A549 (cell line): ENCODE results near the gene CD22.

Experiments used
- BHLHE40 ChIP-seq: IDR thresholded peaks from 2 replicates; pipeline ENCODE4 v1.6.1; 2012; ENCODE audit warnings: low read depth, low read length, inconsistent platforms
- CTCF ChIP-seq: fragments of >200 bp; sonication (Bioruptor Twin); formaldehyde crosslinking; IDR thresholded peaks from 3 replicates; pipeline ENCODE4 v1.5.1; 2016
- JUN ChIP-seq, 2 experiments: fragments of >200 bp; sonication (Bioruptor Twin); formaldehyde crosslinking; IDR thresholded peaks; 2 replicates in 1 of 2; 3 replicates in 1 of 2; pipeline ENCODE4 v1.6.1; 2016 to 2017
- POLR2A ChIP-seq: IDR thresholded peaks from 2 replicates; pipeline ENCODE4 v1.6.1; 2012; ENCODE audit warnings: mild to moderate bottlenecking, low read length
- RAD21 ChIP-seq, 2 experiments: fragments of >200 bp in 1 of 2; sonication (Bioruptor Twin) in 1 of 2; formaldehyde crosslinking in 1 of 2; IDR thresholded peaks in 1 of 2; conservative IDR thresholded peaks in 1 of 2; 2 replicates in 1 of 2; 3 replicates in 1 of 2; pipeline ENCODE4 v1.6.1; 2012 to 2018; ENCODE audit warnings: inconsistent platforms in 1 of 2
- ZC3H11A ChIP-seq: fragments of 450-650 bp; IDR thresholded peaks from 2 replicates; pipeline ENCODE4 v1.6.1; 2014; ENCODE audit warnings: antibody characterized with exemption, mild to moderate bottlenecking

- TF ChIP-seq CTCF (no peak), POLR2A (no peak), JUN (IDR thresholded peaks at IDR 0.05) (no peak), BHLHE40 (no peak), ZC3H11A (no peak), RAD21 (conservative IDR thresholded peaks at IDR 0.05 in 1 of 2, IDR thresholded peaks at IDR 0.05 in 1 of 2) (no peak)
Observed at GRCh38 chr19:35379992-35380391, 51.0 kb downstream of the CD22 start.
